Measurements from ENCODE around the gene PTPN1.

PTPN1 gene

DNA sequence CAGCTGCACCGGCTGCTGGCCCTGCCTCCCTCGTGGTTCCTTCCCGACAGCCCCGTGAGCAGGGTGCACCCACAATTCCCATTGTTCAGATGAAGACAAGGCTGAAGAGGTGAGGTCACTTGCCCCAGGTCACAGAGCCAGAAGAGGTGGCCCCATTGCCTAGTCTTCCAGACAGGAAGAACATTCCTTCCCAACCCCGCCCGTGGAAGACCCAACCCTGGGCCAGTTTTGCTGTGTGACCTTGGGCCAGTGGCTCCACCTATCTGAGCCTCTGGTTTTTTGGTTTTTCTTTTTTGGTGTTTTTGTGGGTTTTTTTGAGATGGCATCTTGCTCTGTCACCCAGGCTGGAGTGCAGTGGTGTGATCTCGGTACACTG lies 119.5 kb downstream of the PTPN1 start:
- no peak overlapping the region for H3K4me3 ChIP-seq (replicated peaks; ENCODE audit: low read depth, low read length)
- DNase-seq (ENCODE audit: low read depth): no peak
- TF ChIP-seq, protein P1, sequence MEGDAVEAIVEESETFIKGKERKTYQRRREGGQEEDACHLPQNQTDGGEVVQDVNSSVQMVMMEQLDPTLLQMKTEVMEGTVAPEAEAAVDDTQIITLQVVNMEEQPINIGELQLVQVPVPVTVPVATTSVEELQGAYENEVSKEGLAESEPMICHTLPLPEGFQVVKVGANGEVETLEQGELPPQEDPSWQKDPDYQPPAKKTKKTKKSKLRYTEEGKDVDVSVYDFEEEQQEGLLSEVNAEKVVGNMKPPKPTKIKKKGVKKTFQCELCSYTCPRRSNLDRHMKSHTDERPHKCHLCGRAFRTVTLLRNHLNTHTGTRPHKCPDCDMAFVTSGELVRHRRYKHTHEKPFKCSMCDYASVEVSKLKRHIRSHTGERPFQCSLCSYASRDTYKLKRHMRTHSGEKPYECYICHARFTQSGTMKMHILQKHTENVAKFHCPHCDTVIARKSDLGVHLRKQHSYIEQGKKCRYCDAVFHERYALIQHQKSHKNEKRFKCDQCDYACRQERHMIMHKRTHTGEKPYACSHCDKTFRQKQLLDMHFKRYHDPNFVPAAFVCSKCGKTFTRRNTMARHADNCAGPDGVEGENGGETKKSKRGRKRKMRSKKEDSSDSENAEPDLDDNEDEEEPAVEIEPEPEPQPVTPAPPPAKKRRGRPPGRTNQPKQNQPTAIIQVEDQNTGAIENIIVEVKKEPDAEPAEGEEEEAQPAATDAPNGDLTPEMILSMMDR (IDR thresholded peaks at IDR 0.05; ENCODE audit: low read length, missing control alignments): no peak

DNA sequence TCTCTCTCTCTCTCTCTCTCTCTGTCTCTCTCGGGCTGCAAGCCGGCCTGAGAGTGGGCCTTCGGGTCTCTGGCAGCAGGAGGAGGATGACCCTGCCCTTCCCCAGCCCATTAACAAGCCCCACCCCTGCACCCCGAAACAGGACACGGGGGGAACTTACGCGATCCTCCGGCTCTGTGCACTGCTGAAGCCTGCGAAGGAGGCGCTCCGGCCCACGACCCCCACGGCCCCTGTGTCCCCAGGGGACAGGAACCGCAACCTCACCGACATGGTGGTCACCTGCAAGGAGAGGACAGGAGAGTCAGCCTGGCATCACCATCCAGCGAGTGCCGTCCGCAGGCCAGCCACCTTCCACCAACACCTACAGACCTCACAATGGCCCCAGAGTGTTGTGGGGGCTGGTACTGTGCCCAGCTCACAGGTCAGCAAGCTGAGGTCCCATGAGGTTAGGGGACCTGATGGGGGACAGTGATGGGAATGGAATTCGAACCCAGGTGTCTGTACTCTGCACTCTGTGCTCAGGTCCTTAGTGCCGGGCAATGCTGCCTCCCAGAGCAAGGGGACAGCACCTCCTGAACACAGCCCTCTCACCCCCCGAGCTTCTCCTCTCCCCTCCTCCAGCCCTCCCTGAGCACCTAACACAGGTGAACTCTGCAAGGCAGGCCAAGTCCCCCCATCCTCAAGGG lies 120.5 kb downstream of the PTPN1 start:
- no peak for DNase-seq (ENCODE audit: low read depth)
- TF ChIP-seq, protein P1 (IDR thresholded peaks at IDR 0.05; ENCODE audit: low read length, missing control alignments): no peak
- no peak overlapping the region for H3K4me3 ChIP-seq (replicated peaks; ENCODE audit: low read depth, low read length)

DNA sequence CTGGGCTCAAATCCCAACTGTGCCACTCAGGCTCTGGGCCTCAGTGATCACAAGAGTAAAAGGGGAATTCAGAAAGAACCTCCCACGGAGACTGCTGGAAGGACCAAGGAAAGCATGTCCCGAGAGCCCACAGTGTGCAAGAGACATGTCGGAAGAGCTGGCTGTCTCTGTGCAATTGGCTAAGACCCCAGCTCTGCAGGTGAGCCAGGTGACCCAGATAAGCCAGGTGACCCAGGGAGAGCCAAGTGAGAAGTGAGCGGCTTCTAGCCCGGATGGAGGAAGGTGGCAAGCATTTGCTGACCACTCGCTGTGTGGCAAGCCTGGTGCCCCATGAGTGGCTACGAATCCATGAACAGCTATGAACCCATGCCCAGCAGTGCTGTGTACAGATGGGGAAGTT lies 122.1 kb downstream of the PTPN1 start:
- TF ChIP-seq, protein P1 (IDR thresholded peaks at IDR 0.05; ENCODE audit: low read length, missing control alignments): no peak
- no peak overlapping the region for H3K4me3 ChIP-seq (replicated peaks; ENCODE audit: low read depth, low read length)

DNA sequence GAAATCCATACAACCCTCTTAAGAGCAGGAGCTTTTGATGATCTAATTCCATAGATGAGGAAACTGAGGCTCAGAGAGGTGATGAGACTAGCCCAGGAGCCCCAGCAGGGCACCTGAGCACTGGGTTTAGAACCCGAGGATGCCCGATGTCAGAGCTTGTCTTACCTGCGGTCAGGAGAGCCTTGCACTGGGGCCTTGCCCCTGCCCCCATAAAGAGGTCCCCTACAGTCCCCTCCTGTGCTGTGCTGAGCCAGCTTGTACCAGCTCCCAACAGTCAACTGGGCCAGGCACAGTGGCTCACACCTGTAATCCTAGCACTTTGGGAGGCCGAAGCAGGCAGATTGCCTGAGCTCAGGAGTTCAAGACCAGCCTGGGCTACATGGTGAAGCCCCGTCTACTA lies 122.5 kb downstream of the PTPN1 start:
- DNase-seq (ENCODE audit: low read depth): no peak
- H3K4me3 ChIP-seq (replicated peaks; ENCODE audit: low read depth, low read length): no peak overlapping the region
- TF ChIP-seq, protein P1 (IDR thresholded peaks at IDR 0.05; ENCODE audit: low read length, missing control alignments): no peak

More for the DNA sequence above, 122.1 kb downstream of the PTPN1 start:
- DNase-seq (ENCODE audit: low read depth): no peak

DNA sequence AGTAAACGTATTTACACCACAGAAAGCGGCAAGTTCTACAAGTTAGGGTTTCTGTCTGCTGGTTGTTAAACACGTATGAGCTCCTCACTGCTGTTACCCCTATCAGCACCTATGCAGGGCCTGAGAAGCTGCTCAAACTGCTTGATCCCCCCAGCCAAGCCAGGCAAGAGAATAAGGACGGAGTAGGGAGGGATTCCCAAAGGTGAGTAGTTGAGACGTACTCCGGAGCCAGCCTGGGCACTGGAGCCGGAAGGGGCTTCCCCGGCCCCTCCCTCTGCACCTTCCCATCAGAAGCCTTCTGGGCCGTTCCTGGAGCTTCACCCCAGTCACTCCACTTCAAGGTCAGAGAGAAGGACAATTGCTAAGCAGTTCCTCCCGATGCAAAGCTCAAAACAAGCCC lies 123.2 kb downstream of the PTPN1 start:
- TF ChIP-seq, protein P1 (IDR thresholded peaks at IDR 0.05; ENCODE audit: low read length, missing control alignments): no peak
- H3K4me3 ChIP-seq (replicated peaks; ENCODE audit: low read depth, low read length): no peak overlapping the region
- DNase-seq (ENCODE audit: low read depth): no peak

DNA sequence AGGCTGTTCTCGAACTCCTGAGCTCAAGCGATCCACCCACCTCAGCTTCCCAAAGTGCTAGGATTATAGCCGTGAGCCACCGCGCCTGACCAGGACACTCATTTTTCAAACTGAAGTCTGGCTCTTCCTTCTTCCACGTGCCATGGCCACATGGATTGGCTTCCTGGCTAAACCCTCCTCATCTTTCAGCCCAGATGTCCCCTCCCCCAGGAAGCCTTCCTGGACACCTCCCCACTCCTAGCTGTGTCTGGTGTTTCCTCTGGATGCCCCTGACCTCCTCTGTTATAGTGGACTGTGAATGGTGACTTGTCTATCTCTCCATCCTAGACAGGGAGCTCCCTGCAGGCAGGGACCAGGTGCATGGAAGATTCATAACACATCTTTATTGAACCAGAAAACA lies 124.0 kb downstream of the PTPN1 start:
- DNase-seq (ENCODE audit: low read depth): no peak
- no peak overlapping the region for H3K4me3 ChIP-seq (replicated peaks; ENCODE audit: low read depth, low read length)
- TF ChIP-seq, protein P1 (IDR thresholded peaks at IDR 0.05; ENCODE audit: low read length, missing control alignments): no peak

Data from fibroblast of pulmonary artery (primary cell).